H4 (cell line): ENCODE data around the gene SALL3. TPM values are rescaled to one million over a fixed set of nuclear protein-coding genes. Genes with fewer than 3 reads are reported as not detected.

Source experiments
- DNase-seq: peaks from one replicate; pipeline ENCODE4 v3.0.0-alpha.2; 2015; ENCODE audit warnings: low spot score
- total RNA-seq: library from RNA; depleted of rRNA; stranded (reverse); fragments of >200 nt; shearing (Covaris generic); gene quantifications from 2 replicates; pipeline ENCODE4 v1.2.3, GENCODE V29; 2014

Gene SALL3
- total RNA-seq, 1 experiment from 2014 or later, result 0.08 TPM

GRCh38 chr18:78965917-78966792, 13.5 kb upstream of the SALL3 start:
- no peak for DNase-seq

GRCh38 chr18:78966793-78967106, 12.9 kb upstream of the SALL3 start:
- DNase-seq, result no peak

- no peak for DNase-seq
Observed at GRCh38 chr18:78967692-78968091, 11.9 kb upstream of the SALL3 start.

GRCh38 chr18:78969574-78970315, 9.9 kb upstream of the SALL3 start:
- DNase-seq, result no peak

- DNase-seq, result no peak
Observed at GRCh38 chr18:78970774-78971333, 8.8 kb upstream of the SALL3 start.

- DNase-seq, result no peak
Observed at GRCh38 chr18:78971511-78972245, 7.9 kb upstream of the SALL3 start.

GRCh38 chr18:78972385-78972918, 7.2 kb upstream of the SALL3 start:
- no peak for DNase-seq

- no peak for DNase-seq
Observed at GRCh38 chr18:78972930-78973331, 6.7 kb upstream of the SALL3 start.

- DNase-seq, result no peak
Observed at GRCh38 chr18:78973357-78974083, 6.1 kb upstream of the SALL3 start.

GRCh38 chr18:78974115-78974761, 5.4 kb upstream of the SALL3 start:
- DNase-seq, result no peak

GRCh38 chr18:78975292-78975691, 4.3 kb upstream of the SALL3 start:
- no peak for DNase-seq

- no peak for DNase-seq
Observed at GRCh38 chr18:78975699-78976335, 3.8 kb upstream of the SALL3 start.

- DNase-seq, result no peak
Observed at GRCh38 chr18:78976765-78977636, 2.6 kb upstream of the SALL3 start.

GRCh38 chr18:78977637-78978348, 1.8 kb upstream of the SALL3 start:
- DNase-seq, result no peak

GRCh38 chr18:78978349-78979055, 1.1 kb upstream of the SALL3 start:
- no peak for DNase-seq

GRCh38 chr18:78979056-78979729, 425 bp upstream of the SALL3 start:
- no peak for DNase-seq

- DNase-seq, result no peak
Observed at GRCh38 chr18:78980279-78980771, 707 bp downstream of the SALL3 start.
